GM18498 (cell line): Measurements from ENCODE around the gene MTA1.

Experiments used
- ATAC-seq: cut with Tn5 transposase; IDR thresholded peaks from one replicate; pipeline ENCODE4 v1.9.1; 2021; ENCODE audit warnings: mild to moderate bottlenecking, moderate library complexity; ENCODE audit not compliant: unreplicated experiment

Gene MTA1

DNA sequence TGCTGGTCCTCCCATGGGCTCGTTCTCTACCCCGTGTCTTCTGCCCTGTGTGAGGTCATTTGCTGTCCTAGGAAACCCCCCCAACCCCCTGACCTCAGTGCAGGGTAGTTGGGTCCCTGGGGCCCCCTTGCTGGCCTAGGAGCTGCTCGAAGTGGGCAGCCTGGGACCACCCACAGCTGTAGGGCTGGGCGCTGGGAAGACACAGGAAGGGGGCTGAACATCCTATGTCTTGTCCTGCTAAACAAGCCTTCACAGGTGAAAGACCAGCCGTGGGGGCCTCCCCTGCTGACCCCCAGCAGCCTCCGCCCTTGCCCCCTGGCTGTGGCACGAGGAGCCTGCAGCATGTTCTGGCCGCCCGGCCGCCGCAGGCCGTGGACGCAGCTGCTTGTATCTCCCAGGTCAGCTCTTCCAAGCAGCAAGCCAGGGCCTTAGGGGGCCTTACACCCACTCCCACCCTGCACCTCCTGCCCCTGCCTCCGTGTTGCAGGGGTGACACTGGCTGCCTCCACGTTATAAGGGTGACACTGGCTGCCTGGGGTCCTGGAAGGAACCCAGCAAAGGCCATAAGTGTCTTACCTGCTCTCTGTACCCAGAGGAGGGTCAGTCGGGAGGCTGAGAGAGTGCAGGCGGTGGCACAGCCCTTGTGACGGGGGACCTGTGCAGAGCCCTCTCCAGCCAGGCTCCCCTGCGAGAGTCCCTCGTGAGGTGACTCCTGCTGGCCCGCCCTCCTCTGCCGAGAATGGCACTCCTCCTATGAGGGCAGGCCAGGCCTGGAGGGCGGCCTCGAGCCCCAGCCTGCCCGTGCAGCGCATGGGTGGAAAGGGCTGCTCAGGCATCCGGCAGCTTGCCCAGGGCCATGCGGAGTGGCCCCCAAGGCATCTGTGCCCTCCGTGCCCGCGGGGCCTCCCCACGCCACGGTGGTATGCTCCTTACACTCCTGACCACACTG lies 32.8 kb upstream of the MTA1 start:
- ATAC-seq, result no peak

DNA sequence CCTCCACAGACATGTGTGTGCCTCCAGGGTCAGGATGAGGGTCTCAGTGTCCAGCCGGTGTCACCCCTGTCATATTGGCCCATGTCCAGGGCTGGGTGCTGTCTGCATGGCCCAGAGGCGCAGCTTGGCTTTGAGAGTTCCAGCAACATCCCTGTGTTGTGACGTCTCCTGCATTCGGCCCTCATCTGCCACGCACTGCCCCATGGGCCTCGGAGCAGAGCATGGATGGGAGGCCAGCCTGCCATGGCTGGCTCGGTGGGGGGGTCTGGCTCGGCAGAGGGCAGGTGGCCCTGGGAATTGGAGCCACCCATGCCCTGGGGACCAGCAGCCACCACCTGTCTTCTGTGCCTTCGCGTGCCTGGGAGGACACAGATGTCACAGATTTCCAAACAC lies 32.1 kb upstream of the MTA1 start:
- ATAC-seq, result no peak

DNA sequence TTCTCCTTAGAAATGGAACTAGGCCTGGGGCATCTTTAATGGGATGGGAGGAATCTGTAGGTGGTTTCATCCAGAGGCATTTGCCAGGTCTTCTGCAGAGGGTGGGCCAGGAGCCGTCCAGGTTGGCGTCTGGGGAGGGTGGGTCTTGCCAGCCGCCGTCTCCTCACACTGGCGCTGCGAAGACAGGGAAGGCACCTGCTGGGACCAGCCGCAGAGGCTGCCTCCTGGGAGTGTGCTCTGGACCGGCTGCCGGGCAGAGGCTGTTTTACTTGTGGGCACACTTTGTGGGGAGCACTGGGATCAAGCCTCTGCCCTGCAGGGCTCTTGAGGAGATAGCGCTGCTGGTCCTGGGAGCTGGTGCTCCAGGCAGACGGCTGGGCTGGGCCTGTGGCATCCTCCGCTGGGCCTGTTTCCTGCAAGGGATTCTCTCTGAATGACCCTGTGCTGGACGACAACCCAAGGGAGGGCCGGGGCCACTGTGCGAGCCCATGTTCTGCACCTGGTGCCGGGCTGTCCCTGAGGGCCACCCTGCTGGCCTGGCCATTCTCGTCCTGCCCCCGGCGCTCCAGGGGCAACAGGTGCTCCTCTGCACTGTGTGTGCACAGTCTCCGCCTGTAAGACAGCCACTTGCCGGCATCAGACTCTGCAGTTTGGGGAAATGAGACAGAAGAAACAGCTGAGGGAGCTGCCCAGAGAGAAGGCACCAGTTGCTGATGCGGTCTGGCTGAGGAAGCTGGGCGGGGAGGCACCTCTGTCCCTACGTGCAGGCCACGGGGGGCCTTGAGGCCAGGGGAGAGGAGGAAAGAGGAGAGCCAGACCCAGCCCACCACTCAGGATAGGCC lies 31.3 kb upstream of the MTA1 start:
- no peak for ATAC-seq

DNA sequence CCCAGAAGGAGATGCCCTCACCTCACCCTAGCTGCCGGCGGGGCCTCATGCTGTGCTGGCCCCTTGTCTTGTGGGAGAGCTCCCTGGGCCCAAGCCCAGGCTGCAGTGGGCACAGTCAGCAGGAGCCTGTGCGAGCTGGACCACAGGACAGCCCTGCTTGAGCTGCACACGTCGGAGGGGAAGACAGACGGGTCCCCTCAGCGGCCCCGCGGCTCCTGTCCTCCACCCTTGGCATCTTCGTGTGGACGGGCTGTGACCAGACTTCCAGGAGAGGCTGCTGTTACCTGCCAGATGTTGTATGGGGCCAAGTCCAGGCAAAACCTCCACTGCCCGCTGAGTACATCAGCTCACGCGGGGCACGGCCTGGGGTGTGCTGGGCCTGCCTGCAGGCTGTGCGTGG lies 30.7 kb upstream of the MTA1 start:
- no peak for ATAC-seq

DNA sequence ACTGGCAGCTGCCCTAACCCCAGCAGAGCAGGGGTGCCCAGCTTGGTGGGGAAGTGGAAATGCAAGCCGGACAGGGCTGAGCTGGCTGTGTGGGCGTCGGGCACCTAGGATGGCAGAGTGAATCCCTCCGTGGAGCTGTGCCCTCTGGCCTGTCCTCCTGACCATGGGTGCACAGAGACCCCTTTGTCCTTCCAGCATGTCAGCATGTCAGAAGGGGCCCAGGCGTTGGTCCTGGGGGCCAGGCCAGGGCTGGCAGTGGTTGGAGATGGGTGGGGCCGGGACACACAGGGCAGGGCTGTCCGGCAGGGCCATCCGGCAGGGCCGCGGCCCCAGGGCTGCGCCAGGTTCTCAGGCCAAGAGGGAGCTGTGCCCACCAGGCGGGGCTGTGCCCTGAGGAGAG lies 30.1 kb upstream of the MTA1 start:
- no peak for ATAC-seq

DNA sequence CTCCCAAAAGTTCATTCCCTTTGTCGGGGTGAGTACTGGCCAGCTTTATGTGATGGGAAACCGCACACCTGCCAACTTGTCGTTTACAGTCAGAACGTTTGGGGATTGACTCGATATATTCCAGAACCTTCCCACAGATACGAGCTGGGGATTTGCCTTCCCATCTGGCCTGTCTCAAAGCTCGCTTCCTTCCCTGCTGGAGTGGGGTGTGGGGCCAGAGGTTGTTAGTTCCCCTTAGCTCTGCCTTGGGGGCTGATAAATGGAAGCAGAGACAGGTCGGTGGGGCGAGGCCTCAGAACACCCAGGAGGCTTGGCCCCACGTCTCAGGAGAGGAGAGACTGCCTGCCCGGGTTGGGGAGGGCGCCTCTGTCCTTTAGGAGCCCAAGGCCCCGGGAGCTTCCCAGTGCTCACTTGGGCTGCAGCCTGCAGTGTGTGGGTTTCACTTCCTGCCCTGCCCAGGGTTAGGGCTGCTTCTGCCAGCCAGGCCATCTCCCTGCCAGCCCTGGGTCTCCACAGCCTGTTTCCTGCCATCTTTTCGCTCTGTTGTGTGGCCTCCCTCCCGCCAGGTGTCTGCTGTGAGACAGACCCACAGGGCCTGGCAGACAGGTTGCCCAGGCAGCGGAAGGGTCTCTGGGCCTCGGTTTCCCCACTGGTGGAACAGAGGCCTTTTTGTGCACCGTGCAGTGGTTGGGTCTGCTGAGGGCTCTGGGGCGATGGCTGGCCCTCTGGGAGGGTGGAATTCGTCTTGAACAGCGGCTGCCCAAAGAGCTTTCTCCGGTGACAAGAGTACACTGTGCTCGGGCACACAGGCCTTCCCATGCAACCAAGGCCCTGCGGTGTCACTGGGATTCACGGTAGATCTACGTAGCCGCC lies 29.4 kb upstream of the MTA1 start:
- ATAC-seq, result no peak

DNA sequence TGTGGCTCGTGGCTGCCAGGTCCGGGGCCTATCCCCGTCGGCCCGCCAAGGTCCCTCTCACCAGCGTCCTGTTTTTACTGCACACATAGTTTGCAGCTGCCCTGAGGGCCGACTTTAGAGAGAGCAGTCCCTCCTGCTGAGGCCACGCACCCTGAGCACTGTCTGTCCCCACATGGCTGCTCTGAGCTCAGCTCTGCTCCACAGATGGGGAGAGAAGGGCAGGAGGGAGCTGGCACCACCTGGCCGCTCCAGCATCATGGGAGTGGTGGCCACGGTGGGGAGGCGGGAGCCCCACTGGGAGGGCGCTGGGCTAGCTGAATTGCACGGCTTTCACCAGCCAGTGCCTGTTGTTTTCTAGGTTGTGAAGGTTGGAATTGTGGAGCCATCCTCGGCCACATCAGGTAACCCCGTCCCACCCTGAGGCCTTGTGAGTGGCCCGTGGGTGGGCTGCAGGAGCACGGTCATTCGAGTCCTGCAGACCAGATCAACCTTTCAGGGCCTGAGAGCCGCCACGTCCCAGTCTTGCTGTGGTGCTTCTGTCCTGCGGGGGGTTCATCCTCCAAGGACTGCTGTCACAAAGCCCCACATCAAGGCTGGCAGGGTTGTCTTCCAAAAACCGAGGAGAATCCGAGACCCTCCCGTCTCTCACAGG lies 28.7 kb upstream of the MTA1 start:
- ATAC-seq, result no peak

DNA sequence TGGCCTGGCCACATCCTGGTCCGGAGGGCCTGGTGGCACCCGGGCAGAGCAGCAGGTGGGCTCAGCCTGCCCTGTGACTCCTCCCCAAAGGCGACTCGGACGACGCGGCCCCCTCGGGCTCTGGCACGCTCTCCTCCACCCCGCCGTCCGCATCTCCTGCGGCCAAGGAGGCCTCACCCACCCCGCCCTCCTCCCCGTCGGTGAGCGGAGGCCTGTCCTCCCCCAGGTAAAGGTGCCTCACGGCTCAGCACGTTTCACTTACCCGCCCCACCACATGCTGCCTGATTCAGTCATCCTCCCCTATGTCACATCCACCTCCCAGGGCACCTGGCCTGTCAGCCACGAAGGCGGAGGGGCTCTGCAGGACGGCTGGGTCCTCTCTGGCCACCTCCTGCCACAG lies 28.1 kb upstream of the MTA1 start:
- ATAC-seq, result no peak

DNA sequence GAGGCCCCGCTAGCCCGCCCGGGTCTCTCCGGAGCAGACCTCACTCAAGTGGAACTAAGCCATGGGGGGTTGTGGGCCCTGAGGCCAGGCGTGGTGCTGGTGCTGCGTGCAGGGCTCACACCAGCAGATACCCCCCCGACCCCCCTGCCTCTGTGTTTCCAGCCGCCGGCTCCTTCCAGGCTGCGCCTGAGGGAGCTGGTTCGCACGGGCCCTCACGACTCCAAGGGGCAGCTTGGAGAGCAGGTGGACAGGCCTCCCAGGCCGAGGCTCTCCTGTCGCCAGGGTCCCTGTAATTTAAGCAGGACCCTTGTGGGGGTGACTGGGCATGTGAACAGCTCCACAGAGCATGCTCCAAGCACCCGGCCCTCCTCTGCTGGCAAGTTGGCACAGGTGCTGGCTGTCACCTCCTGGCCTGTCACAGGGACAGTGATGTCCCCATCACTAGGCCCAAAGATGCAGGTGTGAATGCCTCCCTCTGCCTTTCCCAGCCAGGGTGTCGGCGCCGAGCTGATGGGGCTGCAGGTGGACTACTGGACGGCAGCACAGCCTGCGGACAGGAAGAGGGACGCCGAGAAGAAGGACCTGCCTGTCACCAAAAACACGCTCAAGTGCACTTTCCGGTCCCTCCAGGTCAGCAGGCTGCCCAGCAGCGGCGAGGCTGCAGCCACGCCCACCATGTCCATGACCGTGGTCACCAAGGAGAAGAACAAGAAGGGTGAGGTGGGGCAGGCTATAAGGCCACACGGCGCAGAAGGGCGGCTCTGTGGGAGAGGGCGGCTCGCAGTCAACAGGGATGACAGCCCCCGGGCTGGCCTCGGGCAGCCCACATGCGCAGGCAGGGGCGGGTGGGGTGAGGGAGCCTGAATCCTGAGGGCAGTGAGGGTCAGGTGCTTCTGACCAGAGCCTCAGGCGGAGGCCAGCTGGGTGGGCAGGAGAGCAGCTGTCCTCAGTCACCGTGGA lies 27.2 kb upstream of the MTA1 start:
- ATAC-seq, result no peak

DNA sequence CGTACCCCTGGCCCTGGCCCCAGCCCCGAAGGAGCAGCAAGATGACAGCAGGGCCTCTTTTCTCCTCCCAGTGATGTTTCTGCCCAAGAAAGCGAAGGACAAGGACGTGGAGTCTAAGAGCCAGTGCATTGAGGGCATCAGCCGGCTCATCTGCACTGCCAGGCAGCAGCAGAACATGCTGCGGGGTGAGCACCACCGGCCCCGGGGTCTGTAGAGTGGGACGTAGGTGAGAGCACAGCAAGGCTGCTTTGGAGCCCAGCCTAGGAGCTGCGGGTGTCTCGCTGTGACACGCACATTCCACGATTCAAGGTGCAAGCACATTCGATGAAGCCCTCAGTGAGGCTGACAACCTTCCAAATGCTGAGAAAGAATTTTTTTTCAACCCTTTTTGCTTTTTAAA lies 26.5 kb upstream of the MTA1 start:
- no peak for ATAC-seq

DNA sequence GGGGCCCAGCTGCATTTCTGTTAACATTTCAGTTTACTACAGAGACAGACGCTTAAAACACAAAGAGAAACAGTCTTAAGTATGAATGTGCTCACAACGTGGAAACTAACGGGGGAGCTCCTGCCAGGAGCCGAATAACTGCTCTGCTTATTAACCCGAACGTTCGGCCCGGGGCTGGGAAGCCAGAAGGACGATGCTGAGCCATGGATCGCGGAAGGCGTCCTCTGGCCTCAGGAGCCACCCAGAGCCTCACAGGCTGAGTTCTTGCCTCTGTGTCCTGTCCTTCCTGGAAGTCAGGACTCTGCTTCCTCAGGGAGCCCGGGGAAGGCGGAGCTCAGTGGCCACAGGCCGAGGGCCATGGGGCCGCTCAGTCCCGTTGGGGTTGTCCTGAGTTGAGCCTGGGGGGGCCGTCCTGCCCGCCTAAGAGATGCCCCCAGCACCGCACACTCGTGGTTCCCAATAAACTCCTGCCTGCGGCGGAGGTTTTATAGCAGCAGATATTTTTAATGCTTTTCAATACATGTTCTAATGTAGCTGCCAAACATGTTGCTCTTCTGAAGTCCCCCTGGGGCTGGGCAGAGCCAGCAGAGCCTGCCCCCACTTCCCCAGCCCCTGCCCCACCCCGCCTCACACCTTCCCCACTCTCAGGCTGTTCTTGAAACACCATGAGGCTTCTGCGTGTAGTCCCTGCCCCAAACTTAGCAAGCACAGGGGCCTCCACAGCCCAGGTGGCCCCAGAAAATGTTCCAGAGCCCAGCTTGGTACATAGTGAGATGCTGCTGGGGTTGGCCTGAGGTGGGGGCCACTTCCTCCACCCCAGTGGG lies 24.7 kb upstream of the MTA1 start:
- no peak for ATAC-seq

DNA sequence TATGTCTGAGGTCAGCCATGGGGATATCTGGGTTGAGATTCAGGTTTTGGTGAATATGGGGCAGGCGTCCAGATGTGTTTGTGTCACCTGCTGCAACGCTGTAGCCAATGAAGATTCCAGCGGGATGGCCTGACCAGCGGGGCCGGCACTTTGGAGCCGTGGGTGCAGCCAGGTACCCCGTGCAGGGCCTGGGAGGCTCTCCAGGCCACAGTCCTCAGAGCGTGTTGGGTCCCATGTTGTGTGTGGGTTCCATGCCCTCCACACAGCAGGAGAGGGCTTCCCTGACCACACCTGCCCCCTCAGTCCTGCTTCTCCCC lies 24.1 kb upstream of the MTA1 start:
- ATAC-seq, result no peak

DNA sequence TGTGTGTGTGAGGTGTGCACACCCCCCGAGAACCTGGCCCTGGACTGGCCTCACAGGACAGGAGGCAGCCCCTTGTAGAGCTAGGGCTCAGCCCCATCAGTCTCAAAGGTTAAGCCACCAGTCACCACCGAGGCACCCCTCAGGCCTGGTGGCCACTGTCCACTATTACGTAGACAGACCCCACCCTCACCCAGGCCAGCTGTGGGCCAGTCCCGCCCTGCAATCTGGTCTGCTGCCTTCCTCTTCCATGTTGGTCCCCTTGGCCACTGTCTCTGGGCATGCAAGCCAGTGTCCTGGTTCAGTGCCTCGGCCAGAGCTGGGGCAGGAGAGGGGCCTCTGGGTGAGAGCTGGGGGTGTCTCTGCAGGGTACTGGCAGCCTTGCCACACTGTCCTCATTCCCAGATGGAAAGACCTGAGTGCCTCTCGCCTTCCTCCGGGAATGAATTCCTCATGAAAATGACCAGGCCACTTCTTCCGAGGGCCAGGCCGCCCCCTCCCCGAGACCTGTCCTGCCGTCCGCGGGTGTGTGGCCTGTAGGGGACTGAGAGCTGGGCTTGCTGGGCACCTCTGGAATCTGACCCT lies 22.2 kb upstream of the MTA1 start:
- ATAC-seq, result no peak

DNA sequence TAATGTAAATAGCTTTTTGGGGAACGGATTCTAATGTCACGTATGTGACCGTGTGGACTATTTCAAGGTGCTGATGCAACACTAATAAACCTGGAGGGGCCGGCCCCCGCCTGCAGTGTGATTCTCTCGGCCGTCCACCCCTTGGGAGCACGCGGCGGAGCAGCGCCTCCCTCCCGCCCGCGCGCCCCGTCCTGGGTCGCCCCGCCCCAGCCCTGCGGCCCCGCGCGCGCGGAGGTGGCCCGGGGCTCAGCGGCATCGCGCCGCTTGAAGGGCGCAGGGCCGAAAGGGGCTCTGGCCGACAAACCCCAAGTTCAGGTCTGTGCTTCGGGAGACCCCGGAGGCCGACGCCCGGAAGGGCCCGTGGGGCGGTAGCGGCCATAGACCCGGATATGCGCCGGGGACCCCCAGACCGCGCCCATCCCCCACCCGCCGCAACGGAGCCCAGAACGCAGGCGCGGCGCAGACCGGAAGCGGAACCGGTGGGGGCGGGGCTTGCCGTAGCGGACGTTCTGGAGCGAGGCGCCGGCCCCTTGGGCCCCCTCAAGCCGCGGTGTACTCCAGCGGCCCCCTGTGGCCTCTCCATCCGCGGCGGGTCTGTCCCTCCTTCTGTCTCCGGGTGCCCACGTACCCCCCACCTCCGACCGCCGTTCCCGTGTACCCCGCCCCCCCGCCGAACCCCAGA lies 21.4 kb upstream of the MTA1 start, which contains the start of gene TEX22:
Gene TEX22, plus strand, starts transcription at position 495 of the 682 bp plus-strand sequence. CDS start 803 bp downstream, outside the sequence.
- peak; percentile 78 for ATAC-seq

DNA sequence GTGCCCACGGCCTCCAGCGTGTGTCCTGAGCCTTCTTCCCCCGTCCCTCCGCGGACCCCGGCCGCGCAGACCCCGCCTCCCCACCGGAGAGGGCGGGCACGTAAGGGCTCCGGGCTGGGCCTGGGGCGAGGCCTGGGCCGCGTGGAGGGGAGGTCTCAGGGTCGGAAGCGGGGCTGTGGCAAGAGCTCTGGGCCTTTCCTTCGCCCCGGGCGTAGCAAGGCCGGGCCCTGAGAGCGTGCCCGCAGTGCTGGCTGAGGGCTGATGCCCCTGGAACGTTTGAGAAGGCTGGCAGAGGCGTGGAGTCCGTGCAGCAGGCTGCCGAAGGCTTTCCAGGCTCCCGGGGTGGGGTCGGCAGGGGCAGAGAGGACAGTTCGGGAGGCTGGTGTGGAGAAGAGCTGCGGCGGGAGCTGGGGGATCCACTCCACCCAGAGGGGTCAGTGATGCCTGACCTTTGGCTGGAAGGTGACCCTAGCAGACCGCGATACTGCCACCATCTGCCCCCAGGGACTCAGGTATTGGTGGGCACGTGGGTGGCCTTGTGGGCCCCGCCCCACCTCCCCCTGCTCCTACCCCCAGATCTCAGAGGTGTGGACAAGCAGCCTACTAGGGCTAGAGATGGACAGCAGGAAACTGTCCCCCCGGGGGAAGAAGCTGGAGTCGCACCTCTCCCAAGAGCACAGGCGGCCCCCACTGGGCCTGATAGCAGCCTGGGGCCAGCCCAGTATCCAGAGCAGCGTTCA lies 20.7 kb upstream of the MTA1 start:
- peak; percentile 39 for ATAC-seq

DNA sequence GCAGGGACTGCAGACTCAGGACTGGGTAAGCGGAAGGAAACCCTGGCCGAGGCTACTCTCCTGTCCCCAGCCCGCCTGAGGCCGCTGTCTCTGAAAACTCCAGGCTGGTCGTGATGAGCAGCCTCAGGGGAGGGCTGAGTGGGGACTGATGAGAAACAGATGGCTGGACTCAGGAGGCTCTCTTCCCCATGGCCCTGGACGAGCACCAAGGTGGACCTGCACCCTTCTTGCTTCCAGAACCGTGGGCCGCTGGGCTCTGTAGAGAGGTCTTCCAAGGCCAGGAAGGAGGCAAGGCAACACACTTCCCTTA lies 20.2 kb upstream of the MTA1 start:
- ATAC-seq, result no peak

DNA sequence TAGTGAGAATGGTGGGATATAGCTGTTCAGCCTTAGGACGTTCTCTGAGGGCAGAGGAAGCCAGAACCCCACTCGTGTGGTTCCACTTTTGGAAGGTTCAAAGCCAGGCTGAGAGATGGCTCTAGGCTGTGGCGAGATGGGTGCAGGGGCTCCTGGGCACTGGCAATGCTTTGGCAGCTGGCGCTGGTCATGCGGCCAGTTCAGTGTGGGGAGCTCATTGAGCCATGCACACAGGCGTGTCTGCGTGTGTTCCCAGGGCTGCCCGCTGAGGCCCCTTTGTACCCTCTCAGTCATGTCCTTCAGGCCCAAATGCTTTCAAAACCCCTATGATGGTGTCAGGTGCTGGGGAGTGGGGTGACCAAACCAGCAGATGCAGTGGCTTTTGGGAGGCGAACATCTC lies 19.6 kb upstream of the MTA1 start:
- no peak for ATAC-seq
